ENCODE data around the gene OGFR.

OGFR gene

GRCh38 chr20:62770111-62770910, 34.3 kb upstream of the OGFR start:
- no peak for DNase-seq

GRCh38 chr20:62770916-62771315, 33.7 kb upstream of the OGFR start:
- DNase-seq = no peak

- no peak for DNase-seq
These were observed 33.1 kb upstream of the OGFR start for GRCh38 chr20:62771396-62772102.

GRCh38 chr20:62772103-62772611, 32.5 kb upstream of the OGFR start:
- no peak for DNase-seq

- no peak for DNase-seq
These were observed 32.0 kb upstream of the OGFR start for GRCh38 chr20:62772619-62772989.

- DNase-seq = no peak
These were observed 31.4 kb upstream of the OGFR start for GRCh38 chr20:62772990-62773844.

GRCh38 chr20:62773845-62774714, 30.6 kb upstream of the OGFR start:
- no peak for DNase-seq

- DNase-seq = peak; percentile 41
These were observed 29.9 kb upstream of the OGFR start for GRCh38 chr20:62774762-62775161.

- DNase-seq = no peak
These were observed 29.4 kb upstream of the OGFR start for GRCh38 chr20:62775206-62775605.

- no peak for DNase-seq
These were observed 28.5 kb upstream of the OGFR start for GRCh38 chr20:62776035-62776691.

- no peak for DNase-seq
These were observed 27.7 kb upstream of the OGFR start for GRCh38 chr20:62776692-62777527.

GRCh38 chr20:62777528-62777830, 27.2 kb upstream of the OGFR start:
- no peak for DNase-seq

- no peak for DNase-seq
These were observed 26.6 kb upstream of the OGFR start for GRCh38 chr20:62778058-62778457.

GRCh38 chr20:62778601-62779416, 25.8 kb upstream of the OGFR start:
- no peak for DNase-seq

GRCh38 chr20:62779417-62779685, 25.3 kb upstream of the OGFR start:
- no peak for DNase-seq

GRCh38 chr20:62780204-62780603, 24.4 kb upstream of the OGFR start:
- no peak for DNase-seq

- DNase-seq = no peak
These were observed 23.9 kb upstream of the OGFR start for GRCh38 chr20:62780696-62781095.

GRCh38 chr20:62782149-62782892, 22.3 kb upstream of the OGFR start:
- DNase-seq = no peak

- DNase-seq = no peak
These were observed 21.7 kb upstream of the OGFR start for GRCh38 chr20:62782893-62783278.

- DNase-seq = no peak
These were observed 20.1 kb upstream of the OGFR start for GRCh38 chr20:62784497-62784896.
